GM18519 (cell line): ENCODE data around the gene TNFRSF17.
"Not testable (repeated sequence)": the region's sequence is repeated elsewhere in the genome, so short reads cannot be mapped to it uniquely, and the experiment has no call there.

Source experiments
- ATAC-seq: cut with Tn5 transposase; IDR thresholded peaks from one replicate; pipeline ENCODE4 v1.9.1; 2021; ENCODE audit warnings: mild to moderate bottlenecking, moderate library complexity; ENCODE audit not compliant: unreplicated experiment, low FRiP score

Gene TNFRSF17

DNA sequence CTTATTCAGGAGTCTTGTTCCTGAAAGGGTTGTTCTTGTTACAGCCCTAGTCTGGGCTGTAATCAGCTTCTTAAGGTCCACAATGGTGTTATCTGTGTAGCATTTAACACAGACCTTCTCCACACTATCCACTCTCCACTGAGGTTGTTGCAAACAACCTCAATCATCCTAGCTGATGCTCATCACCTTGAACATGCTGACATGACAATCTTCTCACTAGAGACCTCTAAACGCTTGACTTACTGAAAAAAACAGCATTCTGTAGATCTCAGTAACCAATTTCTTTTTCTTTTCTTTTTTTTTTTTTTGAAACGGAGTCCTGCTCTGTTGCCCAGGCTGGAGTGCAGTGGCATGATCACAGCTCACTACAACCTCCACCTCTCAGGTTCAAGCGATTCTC is 3.6 kb downstream of the TNFRSF17 start:
- ATAC-seq, result no peak

DNA sequence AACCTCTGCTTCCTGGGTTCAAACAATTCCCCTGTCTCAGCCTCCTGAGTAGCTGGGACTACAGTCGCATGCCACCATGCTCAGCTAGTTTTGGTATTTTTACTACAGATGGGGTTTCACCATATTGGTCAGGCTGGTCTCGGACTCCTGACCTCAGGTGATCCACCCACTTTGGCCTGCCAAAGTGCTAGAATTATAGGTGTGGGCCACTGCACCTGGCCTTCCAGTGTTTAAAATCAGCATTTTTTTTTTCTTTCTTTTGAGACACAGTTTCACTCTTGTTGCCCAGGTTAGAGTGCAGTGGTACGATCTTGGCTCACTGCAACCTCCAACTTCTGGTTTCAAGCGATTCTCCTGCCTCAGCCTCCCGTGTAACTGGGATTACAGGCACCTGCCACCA is 5.3 kb downstream of the TNFRSF17 start:
- not testable (repeated sequence) for ATAC-seq

DNA sequence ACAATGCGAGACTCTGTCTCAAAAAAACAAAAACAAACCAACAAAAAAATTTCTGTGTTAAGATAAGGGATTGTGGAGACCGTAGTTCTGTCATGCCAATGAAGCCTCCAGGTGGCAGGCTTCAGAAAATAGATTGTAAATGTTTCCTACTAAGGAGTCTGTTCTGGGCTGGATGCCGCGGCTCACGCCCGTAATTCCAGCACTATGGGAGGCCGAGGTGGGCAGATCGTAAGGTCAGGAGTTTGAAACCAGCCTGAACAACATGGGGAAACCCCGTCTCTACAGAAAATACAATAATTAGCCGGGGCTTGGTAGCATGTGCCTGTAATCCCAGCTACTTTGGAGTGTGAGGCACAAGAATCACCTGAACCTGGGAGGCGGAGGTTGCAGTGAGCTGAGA is 7.1 kb downstream of the TNFRSF17 start:
- no peak for ATAC-seq

DNA sequence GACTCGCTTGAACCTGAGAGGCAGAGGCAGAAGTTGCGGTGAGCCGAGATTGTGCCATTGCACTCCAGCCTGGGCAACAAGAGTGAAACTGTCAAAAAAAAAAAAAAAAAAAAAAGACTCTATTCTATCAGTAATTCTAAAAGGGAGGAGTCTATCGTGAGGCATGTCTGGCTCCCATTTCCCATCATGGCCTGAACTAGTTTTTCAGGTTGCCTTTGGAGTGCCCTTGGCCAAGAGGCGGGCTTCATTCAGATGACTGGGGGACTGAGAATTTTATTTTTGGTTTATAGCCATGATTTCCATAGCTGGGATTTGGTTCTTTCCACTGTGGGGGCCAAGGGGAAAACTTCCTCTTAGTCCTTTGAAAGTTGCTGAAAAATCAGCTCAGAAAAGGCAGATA is 8.1 kb downstream of the TNFRSF17 start:
- ATAC-seq, result no peak

DNA sequence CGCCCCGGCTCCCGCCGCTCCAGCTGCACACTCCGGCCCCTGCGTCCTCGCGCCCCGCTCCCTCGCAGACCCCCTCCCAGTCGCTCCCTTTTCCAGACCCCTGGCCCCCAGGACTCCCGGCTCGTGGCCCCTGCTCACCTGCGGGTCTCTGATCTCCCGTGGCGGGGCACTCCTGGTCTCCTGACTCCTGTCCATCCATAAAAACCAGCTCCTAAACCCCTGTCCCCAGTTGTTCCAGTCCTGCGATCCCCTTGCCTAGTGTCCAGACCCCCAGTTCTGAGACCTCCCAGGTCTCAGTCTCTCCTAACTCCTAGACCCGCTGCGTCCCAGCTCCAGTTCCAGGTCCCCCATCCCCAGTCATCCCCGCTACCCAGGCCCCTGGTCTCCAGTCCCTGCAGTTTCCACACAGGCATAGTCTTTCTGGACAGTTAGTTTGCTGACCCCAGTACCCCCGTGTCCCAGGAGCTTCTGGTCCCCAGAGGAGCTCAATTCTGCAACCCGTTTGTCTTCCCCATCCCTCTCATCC is 11.9 kb downstream of the TNFRSF17 start:
- no peak for ATAC-seq

DNA sequence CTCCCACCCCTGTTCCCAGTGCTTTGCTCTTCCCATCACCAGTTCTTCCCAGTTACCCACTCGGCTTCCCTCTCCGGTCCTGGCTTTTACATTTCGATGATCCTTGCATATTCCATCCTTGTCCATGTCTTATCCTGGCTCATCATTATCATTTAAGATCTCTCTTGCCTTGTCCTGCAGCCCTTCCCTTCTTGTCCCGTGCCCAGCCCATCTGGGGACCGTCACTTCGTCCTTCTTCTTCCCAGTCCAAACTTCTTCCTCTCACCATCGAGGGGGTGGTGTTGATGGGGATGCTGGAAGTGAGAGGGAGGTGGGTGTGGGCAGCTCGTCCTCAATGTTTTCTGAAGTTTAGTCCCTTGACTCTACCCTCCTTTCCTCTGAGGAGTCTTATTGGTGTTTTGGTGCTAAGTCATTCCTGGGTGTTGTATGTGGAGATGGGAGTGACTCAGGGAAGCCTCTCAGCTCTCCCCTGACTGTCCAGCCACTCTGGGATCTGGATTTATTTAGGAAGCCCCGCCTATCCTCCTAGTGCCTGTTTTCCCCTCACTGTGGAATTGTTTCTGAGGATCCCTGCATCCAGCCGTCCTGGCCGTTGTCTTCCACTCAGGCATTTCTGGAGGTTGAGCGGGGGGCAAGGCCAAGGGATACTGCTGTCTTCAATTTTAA is 12.5 kb downstream of the TNFRSF17 start:
- no peak for ATAC-seq

DNA sequence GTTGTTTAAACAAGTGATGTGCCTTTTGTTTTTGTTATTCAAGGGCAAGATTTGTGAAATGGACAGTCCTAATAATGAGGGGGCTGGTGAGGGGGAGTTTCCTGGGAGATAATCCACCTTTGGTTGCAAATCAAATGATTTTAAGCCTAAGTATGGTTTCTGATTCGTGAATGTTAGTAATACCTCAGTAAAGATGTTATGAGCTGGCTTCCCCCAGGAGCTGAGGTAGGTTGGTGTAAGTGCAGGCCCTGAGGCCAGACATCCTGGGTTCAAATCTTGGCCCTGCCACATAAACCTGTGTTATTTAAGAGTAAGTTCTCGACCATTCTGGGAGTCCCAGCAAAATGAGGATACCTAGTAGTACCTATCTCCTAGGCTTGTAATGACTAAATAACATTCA is 13.1 kb downstream of the TNFRSF17 start:
- no peak for ATAC-seq

DNA sequence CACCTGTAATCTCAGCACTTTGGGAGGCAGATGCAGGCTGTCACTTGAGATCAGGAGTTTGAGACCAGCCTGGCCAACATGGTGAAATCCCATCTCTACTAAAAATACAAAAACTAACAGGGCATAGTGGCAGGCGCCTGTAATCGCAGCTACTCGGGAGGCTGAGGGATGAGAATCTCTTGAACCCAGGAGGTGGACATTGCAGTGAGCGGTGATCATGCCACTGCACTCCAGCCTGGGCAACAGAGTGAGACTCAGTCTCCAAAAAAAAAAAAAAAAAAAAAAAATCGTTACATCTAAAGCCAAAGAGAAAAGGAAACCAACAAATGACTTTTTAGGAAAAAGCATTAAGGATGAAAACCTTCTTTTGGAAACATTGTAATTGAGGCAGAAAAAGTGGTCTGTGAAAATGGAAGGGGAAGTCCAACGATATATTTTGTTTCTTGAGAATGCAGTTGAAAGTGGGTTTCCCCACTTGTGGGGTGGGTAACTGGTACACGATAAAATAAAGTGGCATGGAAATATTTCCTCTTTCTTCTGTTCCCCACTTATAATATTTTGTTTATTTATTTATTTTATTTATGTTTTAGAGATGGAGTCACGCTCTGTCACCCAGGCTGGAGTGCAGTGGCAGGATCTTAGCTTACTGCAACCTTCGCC is 14.1 kb downstream of the TNFRSF17 start:
- no peak for ATAC-seq

DNA sequence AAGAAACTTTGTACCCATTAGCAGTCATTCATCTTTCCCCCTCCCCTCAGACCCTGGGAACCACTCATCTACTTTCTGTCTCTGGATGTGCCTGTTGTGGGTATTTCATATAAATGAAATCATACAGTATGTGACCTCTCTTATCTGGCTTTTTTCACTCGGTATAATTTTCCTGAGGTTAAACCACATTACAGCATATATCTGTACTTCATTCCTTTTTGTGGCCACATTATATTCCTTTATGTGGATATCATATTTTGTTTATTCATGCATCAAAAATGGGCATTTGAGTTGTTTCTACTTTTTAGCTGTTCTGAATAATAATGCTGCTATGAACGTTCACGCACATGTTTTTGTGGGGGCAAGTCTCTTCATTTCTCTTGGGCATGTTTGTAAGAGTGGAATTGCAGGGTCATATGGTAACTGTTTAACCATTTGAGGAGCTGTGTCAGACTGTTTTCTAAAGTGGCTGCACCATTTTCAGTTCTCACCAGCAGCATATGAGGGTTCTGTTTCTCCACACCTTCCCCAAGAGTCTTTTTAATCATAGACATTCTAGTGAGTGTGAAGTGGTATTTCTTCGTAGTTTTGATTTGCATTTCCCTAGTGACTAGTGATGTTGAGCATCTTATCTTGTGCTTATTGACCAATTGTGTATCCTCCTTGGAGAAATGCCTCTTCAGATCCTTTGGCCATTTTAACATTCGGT is 15.3 kb downstream of the TNFRSF17 start:
- peak; percentile 47 for ATAC-seq

DNA sequence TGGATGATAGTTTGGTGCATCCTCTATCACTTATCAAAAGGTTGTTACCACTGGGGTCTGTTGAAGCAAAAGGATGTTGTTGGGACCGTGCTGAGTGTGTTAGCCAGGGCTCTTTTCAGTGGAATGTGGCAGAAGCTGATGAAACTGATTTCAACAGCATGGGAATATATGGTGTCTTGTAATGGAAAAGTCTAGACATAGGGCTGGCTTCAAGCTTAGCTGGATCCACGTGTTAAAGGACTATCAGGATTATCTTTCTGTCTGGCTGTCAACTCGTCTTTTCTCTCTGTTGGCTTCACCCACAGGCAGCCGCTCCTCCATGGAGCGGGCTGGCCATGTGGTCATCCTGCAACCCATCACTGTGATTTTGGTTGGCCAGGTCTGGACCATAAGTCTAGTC is 20.2 kb downstream of the TNFRSF17 start:
- ATAC-seq, result no peak

DNA sequence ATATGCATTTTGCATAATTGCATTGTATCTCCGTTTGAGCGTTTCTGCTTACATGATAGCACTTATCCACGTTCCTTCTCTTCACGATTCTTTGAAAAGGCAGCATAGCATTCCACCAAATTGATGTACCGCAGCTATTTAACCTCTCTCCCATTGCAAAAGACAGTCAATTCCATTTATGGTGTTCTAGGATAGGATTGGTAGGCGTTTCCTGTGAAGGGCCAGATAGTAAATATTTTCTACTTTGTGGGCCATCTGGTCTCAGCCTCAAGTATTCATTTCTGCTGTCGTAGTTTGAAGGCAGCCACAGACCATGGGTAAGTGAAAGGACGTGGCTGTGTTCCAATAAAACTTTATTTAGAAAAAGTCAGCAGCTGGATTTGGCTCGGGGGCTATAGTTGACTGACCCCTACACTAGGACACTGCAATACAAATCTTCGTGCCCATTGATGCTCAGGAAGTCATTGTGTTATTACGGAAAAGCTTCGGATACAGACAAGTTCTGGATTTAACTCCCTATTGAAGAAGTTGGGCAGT is 21.6 kb downstream of the TNFRSF17 start:
- ATAC-seq, result no peak

DNA sequence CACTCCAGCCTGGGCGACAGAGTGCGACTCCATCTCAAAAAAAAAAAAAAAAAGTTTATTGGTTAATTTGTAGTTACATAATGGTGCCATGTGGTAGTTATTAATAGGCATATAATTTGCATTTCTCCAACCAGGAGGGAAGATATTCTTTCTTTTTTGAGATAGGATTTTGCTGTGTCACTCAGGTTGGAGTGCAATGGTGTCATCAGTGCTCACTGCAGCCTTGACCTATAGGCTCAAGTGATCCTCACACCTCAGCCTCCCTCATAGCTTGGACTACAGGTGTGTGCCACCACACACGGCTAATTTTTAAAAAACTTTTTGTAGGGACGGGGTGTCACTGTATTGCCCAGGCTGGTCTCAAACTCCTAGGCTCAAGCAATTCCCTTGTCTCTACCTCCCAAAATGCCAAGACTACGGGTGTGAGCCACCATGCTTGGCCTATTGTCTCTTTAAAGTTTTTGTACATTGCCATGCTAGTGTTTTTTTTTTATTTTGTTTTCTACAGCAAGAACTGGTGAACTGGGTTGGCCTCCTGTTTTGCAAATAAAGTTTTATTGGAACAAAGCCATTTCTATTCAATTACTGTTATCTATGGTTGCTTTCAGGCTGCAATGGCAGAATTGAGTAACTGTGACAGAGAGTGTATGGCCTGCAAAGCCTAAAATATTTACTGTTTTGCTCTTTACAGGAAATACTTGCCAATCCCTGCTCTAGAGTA is 23.4 kb downstream of the TNFRSF17 start:
- no peak for ATAC-seq

DNA sequence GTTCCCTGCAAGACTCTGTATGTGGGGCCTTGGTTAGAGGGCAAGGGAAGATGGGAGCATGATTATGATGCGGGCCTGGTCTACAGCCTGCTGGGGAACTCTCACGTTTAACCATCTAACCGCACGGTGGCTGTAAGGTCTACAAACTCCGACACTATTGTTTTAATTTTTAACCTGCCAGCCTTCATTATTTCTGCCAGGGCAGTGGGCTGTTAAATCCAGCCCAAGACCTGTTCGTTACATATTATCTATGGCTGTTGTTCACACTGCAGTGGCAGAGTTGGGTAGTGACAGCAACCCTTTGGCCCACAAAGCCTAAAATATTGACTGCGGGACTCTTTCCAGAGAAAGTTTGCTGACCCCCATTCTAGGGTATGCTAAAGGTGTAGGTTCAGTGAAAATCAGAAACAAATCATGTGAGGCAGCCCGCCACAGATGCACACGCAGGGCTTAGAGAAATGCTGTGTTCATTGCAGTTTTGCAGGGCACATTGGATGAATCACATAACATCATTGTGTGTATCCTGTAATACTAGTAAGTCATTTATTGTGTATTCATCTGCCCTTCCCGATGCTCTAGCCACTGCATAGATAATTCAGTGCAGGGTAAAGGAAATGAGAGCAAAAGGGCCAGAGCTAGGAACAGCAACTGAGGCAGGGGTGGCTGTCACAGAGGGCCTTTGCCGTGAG is 25.8 kb downstream of the TNFRSF17 start:
- ATAC-seq, result no peak

DNA sequence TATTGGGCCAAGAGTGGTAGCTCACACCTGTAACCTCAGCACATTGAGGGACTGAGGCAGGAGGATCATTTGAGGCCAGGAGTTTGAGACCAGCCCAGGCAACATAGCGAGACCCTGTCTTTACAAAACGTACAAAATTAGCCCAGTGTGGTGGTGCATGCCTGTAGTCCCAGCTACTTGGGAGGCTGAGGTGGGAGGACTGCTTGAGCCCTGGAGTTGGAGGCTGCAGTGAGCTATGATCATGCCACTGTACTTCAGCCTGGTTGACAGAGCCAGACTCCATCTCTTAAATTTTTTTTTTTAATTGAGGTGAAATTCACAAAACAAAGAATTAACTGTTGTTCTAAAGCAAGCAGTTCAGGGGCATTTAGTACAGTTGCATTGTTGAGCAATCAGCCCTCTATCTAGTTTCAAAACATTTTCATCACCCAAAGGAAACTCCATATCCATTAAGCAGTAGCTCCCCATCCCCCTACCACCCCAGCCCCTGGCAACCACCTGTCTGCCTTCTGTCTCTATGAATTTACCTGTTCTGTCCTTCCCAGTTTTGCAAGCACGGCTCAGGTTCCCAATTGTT is 27.1 kb downstream of the TNFRSF17 start:
- ATAC-seq, result no peak

DNA sequence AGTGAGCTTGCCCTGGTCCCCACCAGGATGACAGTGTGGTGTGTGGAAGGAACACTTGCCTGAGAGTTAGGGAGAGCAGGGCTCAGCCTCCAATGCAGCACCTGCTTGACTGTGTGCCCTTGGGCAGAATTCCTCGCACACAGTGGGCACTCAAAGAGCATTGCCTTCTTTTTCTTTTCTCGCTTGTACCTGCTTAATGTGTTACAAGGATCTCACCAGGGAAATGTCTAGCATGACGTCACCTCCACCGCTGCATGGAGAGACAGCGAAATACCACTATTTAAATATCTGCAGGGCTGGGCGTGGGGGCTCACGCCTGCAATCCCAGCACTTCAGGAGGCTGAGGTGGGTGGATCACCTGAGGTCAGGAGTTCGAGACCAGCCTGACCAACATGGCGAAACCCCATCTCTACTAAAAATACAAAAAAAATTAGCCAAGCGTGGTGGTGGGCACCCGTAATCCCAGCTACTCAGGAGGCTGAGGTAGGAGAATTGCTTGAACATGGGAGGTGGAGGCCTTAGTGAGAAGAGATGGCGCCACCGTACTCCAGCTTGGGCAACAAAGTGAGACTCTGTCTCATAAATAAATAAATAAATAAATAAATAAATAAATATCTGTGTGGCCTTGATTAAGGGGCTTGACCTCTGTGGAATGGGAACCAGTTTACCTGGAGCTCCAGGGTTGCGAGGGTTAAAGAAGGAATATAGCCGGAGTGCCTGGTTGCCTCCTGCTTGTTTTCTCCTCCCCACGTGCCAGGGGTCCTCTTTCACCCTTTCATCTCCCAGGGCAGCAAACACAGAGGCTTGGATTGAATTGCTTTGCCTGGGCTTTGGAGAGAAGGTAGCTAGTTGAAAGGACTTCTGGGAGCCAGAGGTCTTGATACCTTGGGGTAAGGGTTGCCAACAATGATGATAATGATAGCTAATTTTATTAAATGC is 27.8 kb downstream of the TNFRSF17 start:
- ATAC-seq, result no peak

DNA sequence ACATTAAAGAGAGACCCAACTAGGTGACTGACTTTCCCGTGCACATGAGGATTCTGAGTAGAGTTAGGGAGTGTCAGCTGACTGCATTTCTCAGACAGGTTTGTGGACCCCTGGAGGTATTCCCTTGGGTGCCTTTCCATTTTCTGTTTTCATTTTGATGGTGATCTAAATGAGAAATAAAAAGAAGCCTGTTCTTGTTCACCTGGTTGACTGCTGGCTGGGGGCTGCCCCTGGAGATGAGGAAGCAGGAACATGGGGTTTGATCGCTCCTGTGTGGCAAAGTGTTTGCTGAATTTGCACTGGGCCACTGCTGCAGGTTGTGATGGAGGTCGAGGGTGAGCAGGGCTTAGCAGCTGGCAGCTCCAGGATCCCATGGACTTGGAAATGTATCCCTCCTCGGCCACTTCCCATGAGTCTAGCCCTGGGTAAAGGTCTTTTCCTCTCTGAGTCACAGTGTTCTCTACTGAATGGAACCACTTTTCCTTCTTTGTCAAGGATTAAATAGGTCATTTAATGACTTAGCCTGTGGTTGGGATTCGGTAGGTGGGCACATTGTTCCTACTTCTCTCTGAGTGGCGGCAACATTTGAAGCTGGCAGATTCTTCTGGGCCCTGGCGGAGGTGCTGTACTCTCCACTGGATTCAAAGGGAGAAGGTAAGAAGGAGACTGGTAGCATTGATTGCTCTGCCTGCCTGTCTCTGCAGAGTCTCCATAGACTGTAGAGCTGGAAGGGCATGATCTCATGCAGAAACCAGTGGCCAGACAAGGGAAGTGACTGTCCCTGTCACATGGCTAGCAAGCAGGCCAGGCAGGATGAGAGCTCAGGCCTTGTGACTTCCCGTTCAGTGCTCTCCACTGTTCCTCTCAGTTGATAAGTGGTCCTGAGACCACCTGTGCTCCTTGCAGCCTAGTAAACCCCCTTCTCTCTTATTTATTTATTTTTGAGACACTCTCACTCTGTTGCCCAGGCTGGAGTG is 29.4 kb downstream of the TNFRSF17 start:
- ATAC-seq, result no peak
